Ovary (tissue), 9 donors: ENCODE results near the gene PRR15L. TPM values are rescaled to one million over a fixed set of nuclear protein-coding genes. Genes with fewer than 3 reads are reported as not detected.

Experiments used
- DNase-seq, 5 donors: peaks; one replicate each; pipeline ENCODE4 v3.0.0-alpha.2; 2019 to 2020
- H3K27ac ChIP-seq, 2 donors: fragments of 200-600 bp; one replicate each; pipeline versions ENCODE4 v1.5.1 to v1.8.0; 2019 to 2022
- H3K27me3 ChIP-seq: fragments of 200-600 bp; one replicate; pipeline ENCODE4 v1.8.0; 2022
- H3K36me3 ChIP-seq: fragments of 200-600 bp; sonication (generic); one replicate; pipeline ENCODE4 v1.5.1; 2019
- H3K4me1 ChIP-seq: one replicate; pipeline ENCODE4 v1.8.1; 2013; ENCODE audit warnings: mild to moderate bottlenecking, moderate library complexity; ENCODE audit not compliant: insufficient read depth
- H3K4me3 ChIP-seq: fragments of 200-600 bp; sonication (generic); one replicate; pipeline ENCODE4 v1.5.1; 2017
- H3K9me3 ChIP-seq, 2 donors: fragments of 200-600 bp in 1 of 2; sonication (generic) in 1 of 2; one replicate each; pipeline versions ENCODE4 v1.5.1 to v1.8.1; 2013 to 2019; ENCODE audit warnings: mild to moderate bottlenecking in 1 of 2, moderate library complexity in 1 of 2
- CTCF ChIP-seq, 3 donors: fragments of 450-650 bp in 2 of 3; fragments of 200-600 bp in 1 of 3; IDR thresholded peaks; one replicate each; pipeline versions ENCODE4 v1.5.1 to v1.8.0; 2016 to 2022; ENCODE audit warnings: antibody characterized with exemption in 3 of 3, mild to moderate bottlenecking in 1 of 3
- EP300 ChIP-seq: sonication (generic); formaldehyde crosslinking; IDR thresholded peaks from one replicate; pipeline ENCODE4 v1.6.1; 2017; ENCODE audit warnings: antibody characterized with exemption
- POLR2A ChIP-seq: fragments of 450-650 bp; IDR thresholded peaks from one replicate; pipeline ENCODE4 v1.6.1; 2017; ENCODE audit warnings: antibody characterized with exemption, mild to moderate bottlenecking, moderate library complexity
- WGBS, 3 donors: extraction: QIAGEN DNeasy Blood & Tissue Kit in 1 of 3; methylation state at CpG; one replicate each; pipeline versions ENCODE4 v1.1.5 to v1.1.7; 2013 to 2017; 5-methylcytosine and 5-hydroxymethylcytosine counted together
- intact Hi-C, 4 donors: fragments of 100-400 bp; cut with DNase I; formaldehyde crosslinking; loops; one replicate each; pipeline versions ENCODE4 v1.11.0 to v1.15.1; 2022 to 2023
- polyA plus RNA-seq, 2 donors: library from polyadenylated mRNA; stranded (reverse); fragments of 200-250 nt in 1 of 2; fragments of 350-450 nt in 1 of 2; fragmentation: Illumina TruSeq in 1 of 2; extraction: RNeasy Lipid Tissue Mini Kit (QIAGEN cat#74804) in 1 of 2; gene quantifications; one replicate each; pipeline ENCODE4 v1.2.3, GENCODE V29; 2013 to 2014
- total RNA-seq, 7 donors: library from RNA; depleted of rRNA in 2 of 7; stranded (reverse); fragments of >200 nt in 2 of 7; fragmentation: NEBNext Ultra II Directional in 3 of 7; extraction: Animal tissue kit (Norgen Biotek cat#: 25700) in 3 of 7; gene quantifications; one replicate each; pipeline versions ENCODE4 v1.1.0 to v1.2.4, GENCODE V29; 2016 to 2023
- donor health status: DM: no; HTN: no; CAD: no; lungs with moderate emphysema.
- donor health status: DM: no; HTN: no; CAD: no.
- donor health status: Bipolar disorder and iron deficiency.
- donor health status: DM: yes; HTN: yes; CAD: no.
- donor health status: DM: no; HTN: no; CAD: no.
- donor health status: DM: yes; HTN: yes; CAD: no.

The PRR15L gene
- total and polyA plus RNA-seq, 9 donors = 0.16 to 22.3 (median 0.38) TPM

- H3K27me3 ChIP-seq = no peaks in the 10 kb centered on the region
- TF ChIP-seq EP300 (no peak), POLR2A (no peak), CTCF (IDR thresholded peaks at IDR 0.05) (no peak)
- H3K9me3 ChIP-seq = no peaks in the 10 kb centered on the region
- intact Hi-C loops = loop anchor here in 1 of 4 donors (10.0 kb wide), 1 partner anchor 50 kb away; no protein-coding TSS in a partner anchor
- 97% methylated on average over 5 of the region's 5 CpGs for WGBS, 3 donors
- H3K27ac ChIP-seq = no peak overlapping the region
- no peak for DNase-seq
- no peaks in the 10 kb centered on the region for H3K36me3 ChIP-seq
- peaks cover 10% of the 10 kb centered on the region for H3K4me1 ChIP-seq
- no peak overlapping the region for H3K4me3 ChIP-seq
Observed at GRCh38 chr17:47964856-47965255, 7.2 kb upstream of the PRR15L start.

- H3K27ac ChIP-seq = no peak overlapping the region
- intact Hi-C loops = loop anchor here in 1 of 4 donors (10.0 kb wide), 1 partner anchor 52 kb away; no protein-coding TSS in a partner anchor
- H3K27me3 ChIP-seq = no peaks in the 10 kb centered on the region
- H3K4me3 ChIP-seq = no peak overlapping the region
- H3K9me3 ChIP-seq = no peaks in the 10 kb centered on the region
- TF ChIP-seq POLR2A = no peak
- TF ChIP-seq EP300 = no peak
- TF ChIP-seq CTCF (IDR thresholded peaks at IDR 0.05) = no peak
- 95 to 97% (median 96%) methylated on average over 3 of the region's 3 CpGs for whole genome bisulfite sequencing, 3 donors
- no peak for DNase-seq
- peaks cover 8% of the 10 kb centered on the region for H3K4me1 ChIP-seq
- no peaks in the 10 kb centered on the region for H3K36me3 ChIP-seq
Observed at GRCh38 chr17:47962901-47963300, 5.2 kb upstream of the PRR15L start.

GRCh38 chr17:47961406-47961805 lies 3.7 kb upstream of the PRR15L start:
- TF ChIP-seq POLR2A (no peak), EP300 (no peak), CTCF (IDR thresholded peaks at IDR 0.05) (no peak)
- Histone ChIP-seq H3K4me3 (no peak overlapping the region), H3K36me3 (no peaks in the 10 kb centered on the region), H3K27ac (no peak overlapping the region), H3K9me3 (no peaks in the 10 kb centered on the region), H3K27me3 (no peaks in the 10 kb centered on the region), H3K4me1 (peaks cover 4% of the 10 kb centered on the region)
- intact Hi-C loops = loop anchor here in 1 of 4 donors (10.0 kb wide), 1 partner anchor 53 kb away; no protein-coding TSS in a partner anchor
- DNase-seq = no peak
- 84 to 88% (median 87%) methylated on average over 6 of the region's 6 CpGs for WGBS, 3 donors

GRCh38 chr17:47959825-47960655 lies 2.4 kb upstream of the PRR15L start:
- H3K36me3 ChIP-seq = no peaks in the 10 kb centered on the region
- H3K27me3 ChIP-seq = no peaks in the 10 kb centered on the region
- no peak overlapping the region for H3K27ac ChIP-seq
- intact Hi-C loops = loop anchor here in 1 of 4 donors (10.0 kb wide), 2 partner anchors 55 to 115 kb away; partner anchors contain the start of gene SCRN2
- 68 to 73% (median 72%) methylated on average over 8 of the region's 8 CpGs for WGBS, 3 donors
- H3K4me3 ChIP-seq = no peak overlapping the region
- no peaks in the 10 kb centered on the region for H3K9me3 ChIP-seq
- H3K4me1 ChIP-seq = no peaks in the 10 kb centered on the region
- TF ChIP-seq EP300 = no peak
- TF ChIP-seq CTCF (IDR thresholded peaks at IDR 0.05) = no peak
- no peak for TF ChIP-seq POLR2A
- no peak for DNase-seq
